22Rv1 (cell line): Measurements from ENCODE around the gene ACAT2.
"Not testable (repeated sequence)": the region's sequence is repeated elsewhere in the genome, so short reads cannot be mapped to it uniquely, and the experiment has no call there.

Source experiments
- H3K27ac ChIP-seq: fragments of 450-650 bp; 2 replicates; pipeline ENCODE4 v1.5.1; 2017
- ZFX ChIP-seq: fragments of 450-650 bp; IDR thresholded peaks from 2 replicates; pipeline ENCODE4 v1.6.1; 2017; ENCODE audit warnings: antibody characterized with exemption, borderline replicate concordance
- TF ChIP-seq, protein P1 (sequence below): fragments of 450-650 bp; IDR thresholded peaks from 2 replicates; pipeline ENCODE4 v1.5.1; 2017; ENCODE audit warnings: mild to moderate bottlenecking

Gene ACAT2

DNA sequence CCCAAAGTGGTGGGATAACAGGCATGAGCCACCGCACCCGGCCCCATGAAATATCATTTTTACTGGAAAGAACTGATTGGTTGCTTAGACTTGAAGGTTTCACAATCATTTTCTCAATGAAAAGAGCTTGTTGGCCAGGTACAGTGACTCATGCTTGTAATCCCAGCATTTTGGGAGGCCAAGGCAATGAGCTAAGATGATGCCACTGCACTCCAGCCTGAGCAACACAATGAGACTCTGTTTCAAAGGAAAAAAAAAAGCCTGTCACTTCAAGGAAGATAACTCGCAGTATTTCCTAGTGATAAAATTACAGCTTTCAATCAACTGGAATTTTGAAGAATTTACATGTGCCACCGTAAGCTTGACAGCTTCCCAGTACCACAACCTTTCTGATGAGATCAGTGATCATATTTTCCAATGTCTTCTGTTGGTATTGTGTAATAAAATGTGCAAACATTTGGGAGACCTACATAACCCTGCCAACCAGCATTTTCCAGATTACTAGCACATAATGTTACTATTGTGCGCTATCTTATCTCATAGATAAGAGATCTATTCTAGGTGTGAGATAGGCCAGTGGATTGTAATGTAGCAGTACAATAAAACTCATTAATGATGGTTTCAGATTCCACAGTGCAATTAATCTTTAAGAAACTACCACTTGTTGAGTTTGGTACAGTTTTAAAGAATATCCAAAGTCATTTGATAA lies 45.5 kb downstream of the ACAT2 start:
- H3K27ac ChIP-seq, result no peak overlapping the region
- TF ChIP-seq, protein P1, sequence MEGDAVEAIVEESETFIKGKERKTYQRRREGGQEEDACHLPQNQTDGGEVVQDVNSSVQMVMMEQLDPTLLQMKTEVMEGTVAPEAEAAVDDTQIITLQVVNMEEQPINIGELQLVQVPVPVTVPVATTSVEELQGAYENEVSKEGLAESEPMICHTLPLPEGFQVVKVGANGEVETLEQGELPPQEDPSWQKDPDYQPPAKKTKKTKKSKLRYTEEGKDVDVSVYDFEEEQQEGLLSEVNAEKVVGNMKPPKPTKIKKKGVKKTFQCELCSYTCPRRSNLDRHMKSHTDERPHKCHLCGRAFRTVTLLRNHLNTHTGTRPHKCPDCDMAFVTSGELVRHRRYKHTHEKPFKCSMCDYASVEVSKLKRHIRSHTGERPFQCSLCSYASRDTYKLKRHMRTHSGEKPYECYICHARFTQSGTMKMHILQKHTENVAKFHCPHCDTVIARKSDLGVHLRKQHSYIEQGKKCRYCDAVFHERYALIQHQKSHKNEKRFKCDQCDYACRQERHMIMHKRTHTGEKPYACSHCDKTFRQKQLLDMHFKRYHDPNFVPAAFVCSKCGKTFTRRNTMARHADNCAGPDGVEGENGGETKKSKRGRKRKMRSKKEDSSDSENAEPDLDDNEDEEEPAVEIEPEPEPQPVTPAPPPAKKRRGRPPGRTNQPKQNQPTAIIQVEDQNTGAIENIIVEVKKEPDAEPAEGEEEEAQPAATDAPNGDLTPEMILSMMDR, result no peak
- TF ChIP-seq ZFX, result no peak

DNA sequence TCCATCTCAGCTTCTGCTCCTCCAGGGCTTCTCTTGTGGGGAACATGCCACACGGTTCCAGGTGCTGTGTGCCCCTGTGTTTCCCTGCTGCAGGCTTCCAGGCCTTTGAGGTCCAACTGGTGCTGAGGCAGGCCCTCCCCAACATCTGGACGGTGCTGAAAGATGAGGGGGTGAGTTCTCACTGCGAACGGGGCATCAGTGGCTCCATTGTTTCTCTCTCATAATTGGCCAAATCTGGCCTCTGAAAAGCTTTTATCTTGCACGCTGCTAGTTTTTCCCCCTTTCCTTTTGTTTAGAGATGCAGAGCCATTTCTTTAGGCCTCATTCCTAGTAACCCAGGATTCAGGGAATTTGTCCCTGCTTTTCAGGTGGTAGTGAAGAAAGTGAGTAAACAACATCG lies 46.8 kb downstream of the ACAT2 start:
- no peak overlapping the region for H3K27ac ChIP-seq
- TF ChIP-seq, protein P1, result no peak
- no peak for TF ChIP-seq ZFX

DNA sequence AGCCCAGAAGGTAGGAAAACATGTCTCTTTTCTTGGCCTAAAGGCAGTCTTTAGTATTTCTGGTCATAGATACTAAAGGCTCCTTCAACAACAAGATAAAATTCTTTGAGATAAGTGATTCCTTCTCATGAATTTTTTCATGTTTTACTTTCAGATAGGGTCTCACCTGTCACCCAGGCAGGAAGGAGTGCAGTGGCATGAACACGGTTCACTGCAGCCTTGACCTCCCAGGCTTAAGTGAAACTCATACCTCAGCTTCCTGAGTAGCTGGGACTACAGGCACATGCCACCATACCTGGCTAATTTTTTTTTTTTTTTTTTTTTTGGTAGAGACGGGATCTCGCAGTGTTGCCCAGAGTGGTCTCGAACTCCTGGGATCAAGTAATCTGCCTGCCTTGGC lies 47.3 kb downstream of the ACAT2 start:
- TF ChIP-seq, protein P1, result no peak
- no peak for TF ChIP-seq ZFX
- H3K27ac ChIP-seq, result no peak overlapping the region

DNA sequence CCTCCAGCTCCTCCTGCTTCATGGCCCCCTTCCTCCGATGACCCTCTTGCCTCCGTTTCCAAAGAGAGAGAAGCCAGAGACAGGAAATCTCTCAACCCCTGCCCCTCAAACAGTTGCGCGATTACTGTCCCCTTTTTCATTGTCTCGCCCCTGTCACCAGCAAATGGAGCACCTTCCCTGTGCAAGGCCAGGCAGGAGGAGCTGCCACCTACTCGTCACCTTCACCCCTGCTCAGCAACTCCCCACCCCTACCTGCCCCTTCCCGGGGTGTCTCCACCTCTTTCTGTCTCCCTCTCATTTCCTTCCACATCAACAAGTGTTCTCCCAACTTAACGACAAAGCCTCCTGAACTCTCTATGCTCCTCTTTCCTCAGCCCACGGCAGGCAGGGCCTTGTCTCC lies 51.9 kb downstream of the ACAT2 start:
- no peak overlapping the region for H3K27ac ChIP-seq

DNA sequence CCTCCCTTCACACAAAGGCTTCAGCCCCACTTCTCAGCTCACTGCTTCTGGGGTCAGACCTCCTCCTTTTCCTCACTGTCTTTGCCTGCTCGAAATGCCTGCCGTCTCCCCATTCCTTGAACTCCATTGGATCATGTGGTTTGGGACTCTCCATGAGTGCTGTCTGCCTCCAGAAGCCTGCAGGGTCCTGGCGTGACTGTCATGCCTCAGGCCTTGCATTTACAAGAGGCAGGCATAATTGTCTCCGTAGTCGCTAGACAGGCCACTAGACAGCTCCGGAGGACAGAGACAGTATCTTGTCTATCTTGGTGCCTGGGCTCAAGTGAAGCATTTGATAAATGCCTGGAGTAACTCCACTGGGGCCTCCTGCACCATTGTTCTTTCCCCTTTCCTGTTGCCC lies 53.6 kb downstream of the ACAT2 start:
- TF ChIP-seq, protein P1, result no peak
- no peak for TF ChIP-seq ZFX
- H3K27ac ChIP-seq, result no peak overlapping the region

More for the DNA sequence above, 51.9 kb downstream of the ACAT2 start:
- no peak for TF ChIP-seq ZFX
- TF ChIP-seq, protein P1, result no peak

DNA sequence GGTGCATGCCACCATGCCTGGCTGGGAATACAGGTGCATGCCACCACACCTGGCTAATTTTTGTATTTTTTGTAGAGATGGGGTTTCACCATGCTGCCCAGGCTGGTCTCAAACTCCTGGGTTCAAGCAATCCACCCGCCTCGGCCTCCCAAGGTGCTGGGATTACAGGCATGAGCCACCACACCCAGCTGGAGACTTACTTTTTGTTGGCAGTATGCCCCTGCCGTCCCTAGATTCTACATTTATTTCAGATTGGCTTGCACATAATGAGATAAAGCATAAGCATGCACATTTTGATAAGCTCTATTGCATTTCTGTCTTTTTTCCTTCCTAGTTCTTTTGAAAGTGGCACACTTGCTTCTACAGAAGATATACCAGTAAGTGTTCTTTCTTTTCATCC lies 54.9 kb downstream of the ACAT2 start:
- not testable (repeated sequence) for H3K27ac ChIP-seq

DNA sequence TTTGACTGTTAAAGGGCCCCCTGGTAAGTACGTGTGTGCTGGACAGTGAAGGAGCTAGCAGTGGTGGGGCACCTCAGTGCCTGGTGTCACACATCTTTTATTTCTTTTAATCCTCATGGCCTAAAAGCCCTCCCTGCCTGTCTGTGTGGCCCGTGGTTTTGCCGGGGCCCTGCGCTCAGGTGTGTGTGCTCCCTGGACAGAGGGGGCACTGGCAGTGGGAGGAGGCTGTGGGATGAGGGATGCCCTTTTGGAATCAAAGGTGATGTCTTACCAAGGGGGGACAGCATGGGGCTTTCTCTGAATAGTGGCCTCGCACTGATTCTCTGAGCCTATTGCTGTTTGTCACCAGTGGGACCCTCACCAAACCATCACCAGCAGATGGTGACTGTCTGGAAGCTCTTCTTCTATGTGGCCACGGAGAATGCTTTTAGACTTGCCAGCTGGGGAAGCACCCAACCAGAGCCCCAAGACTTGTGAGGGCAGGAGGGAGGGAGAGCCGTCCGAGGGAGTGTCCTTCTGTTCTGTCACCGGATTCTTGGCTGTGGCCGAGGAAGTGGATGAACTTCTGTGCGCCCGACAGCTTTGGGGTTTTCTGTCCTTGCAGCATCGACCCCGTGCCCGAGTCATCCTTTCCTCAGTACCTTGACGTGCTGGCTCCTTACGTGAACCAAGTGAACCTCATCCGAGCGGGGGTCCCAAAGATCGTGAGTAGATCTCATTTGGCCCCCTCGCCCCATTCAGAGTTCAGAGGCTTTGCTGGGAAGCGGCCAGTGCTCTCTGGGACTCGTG lies 56.3 kb downstream of the ACAT2 start:
- H3K27ac ChIP-seq, result no peak overlapping the region
- no peak for TF ChIP-seq ZFX
- TF ChIP-seq, protein P1, result no peak
